GM19452 (cell line): Measurements from ENCODE around the gene LRRC8D.

Experiments
- ATAC-seq: cut with Tn5 transposase; IDR thresholded peaks from one replicate; pipeline ENCODE4 v1.9.1; 2021; ENCODE audit not compliant: unreplicated experiment

Gene LRRC8D

DNA sequence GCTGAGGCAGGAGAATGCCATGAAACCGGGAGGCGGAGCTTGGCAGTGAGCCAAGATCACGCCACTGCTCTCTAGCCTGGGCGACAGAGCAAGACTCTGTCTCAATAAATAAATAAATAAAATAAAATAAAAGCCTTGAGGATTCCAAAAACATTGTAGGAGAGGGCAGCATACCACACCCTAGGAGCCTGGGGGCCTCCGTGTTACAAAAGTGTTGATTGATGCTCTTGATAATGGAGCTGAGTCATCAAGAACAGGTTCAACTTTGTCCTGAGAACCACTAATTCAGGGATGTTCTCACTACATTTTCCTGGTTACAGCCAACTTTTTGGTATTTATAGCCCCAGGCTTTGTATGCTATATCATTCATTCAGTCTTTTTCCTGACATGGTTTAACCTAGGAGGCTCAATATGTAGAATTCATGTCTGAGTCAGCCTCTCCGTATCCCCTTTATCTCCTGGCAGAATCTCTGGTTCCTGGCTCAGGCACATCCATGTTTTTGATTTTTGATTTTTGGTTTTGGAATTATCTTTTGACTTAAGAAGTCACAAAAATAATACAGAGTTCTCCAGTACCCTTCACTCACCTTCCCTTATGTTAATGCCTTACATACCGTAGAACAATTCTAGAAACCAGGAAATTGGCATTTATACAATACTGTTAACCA, 69.4 kb downstream of the LRRC8D start:
- no peak for ATAC-seq

DNA sequence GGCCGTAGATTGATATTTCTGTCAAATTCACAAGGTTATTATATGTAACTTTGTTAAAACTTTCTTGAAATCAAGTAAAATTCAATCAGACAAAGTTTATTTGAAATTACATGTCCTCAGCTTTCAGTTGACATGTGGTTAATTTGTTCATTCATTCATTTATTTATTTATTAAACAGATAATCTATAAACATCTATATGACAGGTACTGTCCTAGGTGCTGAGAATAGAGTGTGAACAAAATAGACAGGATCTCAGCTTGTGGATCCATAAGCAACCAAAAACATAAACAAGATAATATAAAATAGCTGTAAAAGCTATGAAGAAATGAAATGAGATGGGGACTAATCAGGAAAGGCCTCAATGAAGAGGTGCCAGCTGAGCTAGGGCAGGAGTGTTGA, 72.0 kb downstream of the LRRC8D start:
- ATAC-seq, result no peak

DNA sequence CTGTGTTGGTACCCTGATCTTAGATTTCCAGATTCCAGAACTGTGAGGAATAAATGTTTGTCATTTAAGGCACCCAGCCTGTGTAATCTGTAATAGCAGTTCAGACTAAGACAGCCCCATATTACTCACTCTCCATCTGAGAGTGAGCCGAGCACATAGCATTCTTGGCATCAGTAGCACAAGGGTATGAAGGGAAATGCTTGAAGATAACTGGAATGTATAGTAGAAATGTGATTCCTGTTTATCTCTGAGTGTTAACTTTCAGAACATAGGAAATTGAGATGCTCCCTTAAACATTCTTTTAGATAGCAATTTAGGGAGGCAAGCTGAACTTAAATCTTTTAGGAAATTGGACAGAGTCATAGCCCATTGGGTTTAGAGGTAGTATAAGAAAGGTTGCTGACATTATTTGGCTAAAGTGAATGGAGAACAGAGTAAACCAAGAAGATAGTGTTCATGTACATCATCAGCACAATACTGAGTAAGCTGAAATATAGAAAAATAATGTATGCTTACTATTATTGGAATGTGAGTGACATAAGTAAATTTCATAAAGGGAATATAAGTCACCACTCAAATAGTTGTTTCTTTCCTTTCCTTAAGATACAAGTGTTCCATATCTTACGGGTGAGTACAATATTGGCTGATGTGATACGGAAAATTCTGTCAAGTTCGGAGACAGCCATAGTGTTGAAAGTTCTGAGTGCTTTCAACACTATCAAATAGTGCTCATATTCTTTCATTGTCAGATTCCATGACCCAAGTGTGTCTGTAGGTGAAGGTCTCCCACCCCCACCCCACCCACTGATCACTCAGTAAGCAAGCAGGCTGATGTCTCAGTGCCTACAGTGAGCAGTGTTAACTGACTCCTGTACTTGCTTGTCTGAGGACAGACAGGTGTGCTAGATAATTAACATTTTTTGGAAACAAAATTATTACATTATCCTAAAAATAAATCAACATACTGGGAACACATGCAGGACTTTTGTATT, 73.7 kb downstream of the LRRC8D start:
- no peak for ATAC-seq

DNA sequence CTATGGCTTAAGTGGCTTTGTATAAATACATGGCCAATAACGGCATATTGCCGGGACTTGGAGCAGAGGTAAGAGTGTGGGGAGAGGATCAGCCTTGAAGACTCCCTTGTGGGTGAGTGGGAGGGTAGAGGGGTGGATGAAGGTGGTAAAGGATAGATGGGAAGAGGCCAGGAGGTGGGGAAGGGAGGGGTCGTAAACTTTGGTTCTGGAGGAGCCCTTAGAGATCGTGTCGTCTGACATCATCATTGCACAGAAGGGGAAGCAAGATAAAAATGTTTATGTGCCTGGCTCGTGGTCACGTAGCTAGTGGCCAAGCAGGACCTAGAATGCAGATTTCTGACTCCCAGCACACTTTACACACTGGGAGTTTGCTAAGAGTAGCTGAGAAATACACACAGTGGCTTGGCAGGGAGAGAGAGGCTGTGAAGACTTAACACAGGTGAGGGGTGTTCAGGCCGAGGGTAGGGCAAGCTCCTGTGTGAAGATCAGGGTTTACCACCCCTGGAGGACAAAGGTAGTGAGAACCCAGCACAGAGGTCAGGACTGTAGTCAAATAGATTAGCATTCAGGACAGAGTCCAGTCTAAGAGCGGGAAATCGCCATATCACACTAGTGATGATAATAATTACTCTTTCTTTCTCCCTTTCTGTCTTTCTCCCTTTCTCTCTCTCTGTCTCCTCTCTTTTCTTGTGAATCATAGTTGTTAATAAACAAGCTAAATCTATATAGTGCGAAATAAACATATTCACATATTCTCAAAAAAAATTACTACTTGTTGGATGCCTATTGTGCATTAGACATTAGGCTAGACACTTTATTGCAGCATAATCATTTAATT, 75.5 kb downstream of the LRRC8D start:
- no peak for ATAC-seq

DNA sequence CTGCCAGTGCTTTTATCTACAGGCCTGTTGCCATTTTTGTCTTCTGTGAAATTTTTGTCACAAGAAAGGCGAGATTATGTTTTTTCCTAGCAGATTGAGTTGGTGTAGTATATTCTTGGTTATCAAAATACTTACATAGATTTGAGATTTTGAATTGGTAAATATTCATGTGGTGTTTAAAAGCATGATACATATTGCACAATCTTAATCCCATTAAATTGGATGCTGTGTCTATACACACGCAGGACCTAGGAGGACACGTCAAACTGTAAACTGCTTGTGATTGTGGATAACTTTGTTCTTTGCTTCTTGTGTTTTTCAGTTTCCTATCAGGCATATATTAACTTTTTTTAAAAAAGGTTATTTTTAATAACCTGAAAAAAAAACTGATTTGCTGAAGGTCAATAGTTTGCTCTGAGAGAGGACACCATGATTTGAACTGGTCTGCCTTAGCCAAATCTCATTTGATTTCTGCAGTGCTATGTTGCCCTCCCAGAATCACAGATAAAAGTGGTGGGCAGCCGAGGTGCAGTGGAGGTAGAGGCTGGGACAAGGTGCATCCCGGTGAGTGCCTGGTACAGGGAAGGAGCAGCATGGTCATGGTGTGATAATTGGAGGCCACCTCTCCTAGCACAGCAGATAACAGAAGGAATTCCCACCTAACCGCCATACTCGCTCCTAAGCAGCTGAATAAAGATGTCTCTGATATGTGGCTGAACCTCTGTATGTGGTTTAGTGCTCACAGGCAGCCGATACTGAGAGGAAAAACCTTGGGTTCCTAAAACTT, 76.7 kb downstream of the LRRC8D start:
- ATAC-seq, result no peak

DNA sequence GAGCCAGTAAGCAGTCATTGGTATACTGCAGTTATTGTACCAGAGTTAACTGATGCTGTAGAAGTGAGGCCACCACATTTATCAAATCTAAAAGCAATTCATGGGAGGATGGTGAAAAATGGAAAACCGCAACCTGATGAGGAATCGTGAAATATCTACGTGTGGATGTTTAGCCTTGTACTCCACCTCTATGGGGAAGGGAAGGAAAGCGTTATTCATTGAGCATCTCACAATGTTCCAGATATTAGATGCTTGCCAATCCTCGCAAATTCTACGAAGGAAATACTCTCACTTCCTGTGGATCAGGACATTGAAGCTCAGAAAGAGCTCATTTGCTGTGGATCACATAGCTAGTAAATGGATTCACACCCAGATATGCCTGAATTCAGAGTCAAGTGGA, 77.3 kb downstream of the LRRC8D start:
- no peak for ATAC-seq

DNA sequence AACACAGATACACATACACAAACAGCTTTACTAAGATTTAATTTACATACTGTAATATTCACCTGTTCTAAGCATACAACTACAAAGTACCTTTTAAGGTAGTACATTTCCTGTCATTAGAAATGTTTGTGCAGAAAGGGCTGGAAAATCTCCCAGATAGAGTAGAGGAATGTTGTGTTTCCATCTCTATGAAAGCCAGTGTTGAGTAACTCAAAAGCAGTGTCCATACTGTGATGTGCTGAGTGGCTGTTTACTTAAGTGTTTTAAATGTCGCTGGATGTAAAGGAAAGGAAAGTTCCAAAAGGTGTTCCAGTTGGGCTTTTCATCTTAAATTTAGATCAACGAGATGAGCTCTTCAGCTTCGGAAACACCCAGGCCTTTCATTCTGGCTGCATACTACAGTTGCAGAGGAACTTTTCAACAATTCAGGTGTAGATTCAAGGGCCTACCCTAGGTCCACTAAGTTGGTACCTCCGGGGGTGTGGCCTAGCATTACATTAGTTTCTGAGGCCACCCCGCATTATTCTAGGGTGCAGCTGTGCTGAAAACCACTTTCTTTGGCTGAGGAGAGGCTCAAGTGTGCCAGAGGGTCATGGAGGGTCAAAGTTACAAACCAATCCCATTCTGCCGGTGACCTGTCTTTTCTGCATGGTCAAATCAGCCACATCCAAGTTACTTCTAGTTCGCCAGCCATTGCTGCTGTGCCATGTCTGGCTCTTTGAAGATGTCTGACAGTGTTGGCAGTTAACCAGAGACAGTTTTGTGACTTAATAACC, 78.1 kb downstream of the LRRC8D start:
- no peak for ATAC-seq

DNA sequence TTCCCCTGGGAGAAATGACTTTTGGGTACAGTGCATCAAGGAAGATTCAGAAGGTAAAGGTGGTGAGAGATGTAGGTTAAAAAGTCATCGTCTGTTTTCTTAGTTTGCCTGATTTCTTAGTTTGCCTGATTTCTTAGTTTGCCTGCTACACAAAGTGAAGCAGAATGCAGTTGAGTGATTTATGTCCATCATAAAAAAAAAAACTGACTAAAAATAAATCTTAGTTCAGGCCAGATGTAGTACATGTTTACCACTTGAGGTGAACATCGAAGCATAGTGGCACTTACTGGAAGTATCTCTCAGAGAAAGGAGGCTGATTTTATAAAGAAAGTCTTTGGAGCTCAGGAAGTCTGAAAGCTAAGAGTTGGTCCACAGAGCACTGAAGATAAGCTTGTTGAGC, 79.5 kb downstream of the LRRC8D start:
- no peak for ATAC-seq

DNA sequence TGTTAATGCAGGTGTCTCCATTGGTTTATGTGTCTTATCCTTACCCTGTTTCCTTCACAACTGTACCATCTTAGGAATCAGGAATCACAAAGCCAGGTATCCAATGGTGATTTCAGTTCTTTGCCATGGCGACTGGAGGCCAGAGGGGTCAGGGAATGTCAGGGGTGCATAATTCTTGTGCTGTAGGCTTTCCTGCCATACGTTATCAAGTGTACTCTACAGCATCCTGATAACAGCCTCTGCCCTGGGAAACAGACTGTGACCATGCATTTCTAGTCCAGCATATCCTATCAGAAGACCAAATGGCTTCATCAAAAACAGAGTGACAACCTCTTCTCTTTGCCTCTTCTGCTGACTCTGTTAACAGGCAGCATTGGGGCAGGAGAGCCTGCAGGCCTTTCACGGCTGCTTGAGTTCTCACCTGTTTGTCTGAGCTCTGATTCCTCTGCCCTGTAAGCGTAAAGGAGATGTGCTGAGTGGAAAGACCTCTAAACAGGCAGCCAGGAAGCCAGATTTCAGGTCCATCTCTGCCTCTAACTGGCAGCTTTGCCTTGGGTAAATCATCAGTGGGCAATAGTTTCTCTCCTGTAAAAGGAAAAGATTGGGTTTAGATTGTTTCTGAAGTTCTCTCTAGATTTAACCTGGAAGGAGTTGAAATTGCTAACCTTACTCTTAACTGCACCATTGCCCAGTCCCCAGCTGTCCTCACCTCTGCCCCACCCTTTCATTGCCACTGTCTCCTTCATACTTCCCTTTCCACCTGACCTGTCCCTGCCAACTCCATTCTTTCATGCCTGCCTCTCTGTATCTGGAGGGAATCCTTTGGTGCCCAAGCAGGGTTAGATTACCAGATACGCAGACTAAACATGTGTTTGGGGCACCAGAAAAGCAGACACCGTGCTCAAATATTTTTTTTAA, 80.2 kb downstream of the LRRC8D start:
- ATAC-seq, result no peak

DNA sequence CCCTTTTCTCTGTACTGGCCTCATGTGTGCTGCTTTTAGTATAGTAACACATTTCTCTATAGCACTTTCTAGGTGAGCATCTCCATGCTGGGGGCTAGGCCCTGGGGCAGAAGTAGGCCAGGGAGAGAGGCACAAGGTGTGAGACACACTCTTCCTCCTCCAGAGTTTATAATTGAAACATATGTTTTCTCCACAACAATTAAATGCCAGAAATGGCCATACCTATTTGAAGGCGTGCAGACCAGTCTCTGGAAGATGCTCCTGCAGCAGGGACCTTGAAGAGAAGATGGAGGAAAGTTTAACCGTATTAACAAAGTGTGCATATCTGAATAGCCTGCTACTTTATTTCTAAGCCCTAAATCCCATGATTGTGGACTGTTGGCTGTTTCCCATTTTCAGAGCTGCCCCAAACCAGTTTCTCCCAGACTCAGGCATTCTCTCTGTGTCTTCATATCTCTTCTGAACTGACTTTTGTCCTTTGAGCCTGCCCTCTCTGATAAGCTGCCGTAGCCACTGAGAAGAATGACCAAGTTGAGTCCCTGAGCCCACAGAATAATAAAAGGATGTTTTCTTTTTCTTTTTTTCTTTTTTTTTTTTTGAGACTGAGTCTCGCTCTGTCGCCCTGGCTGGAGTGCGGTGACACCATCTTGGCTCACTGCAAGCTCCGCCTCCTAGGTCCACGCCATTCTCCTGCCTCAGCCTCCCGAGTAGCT, 81.3 kb downstream of the LRRC8D start:
- ATAC-seq, result no peak

DNA sequence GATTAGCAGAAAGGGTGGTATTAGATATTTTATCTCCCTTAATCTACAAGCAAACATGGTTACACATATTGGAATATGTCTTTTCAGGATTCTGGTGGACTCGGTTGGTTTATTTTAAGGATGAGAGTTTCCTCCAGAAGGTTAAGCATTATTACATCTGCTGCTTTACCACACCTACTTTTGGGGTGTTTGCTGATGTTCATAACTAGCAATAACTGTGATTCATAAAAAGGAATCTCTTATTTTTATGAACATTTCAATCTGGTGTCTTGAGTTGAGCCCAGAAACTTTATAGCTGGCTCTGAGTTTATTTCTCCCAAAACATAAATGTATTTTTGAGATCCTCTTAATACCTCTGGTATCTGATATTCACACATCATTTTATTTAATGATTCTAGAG, 82.7 kb downstream of the LRRC8D start:
- no peak for ATAC-seq

DNA sequence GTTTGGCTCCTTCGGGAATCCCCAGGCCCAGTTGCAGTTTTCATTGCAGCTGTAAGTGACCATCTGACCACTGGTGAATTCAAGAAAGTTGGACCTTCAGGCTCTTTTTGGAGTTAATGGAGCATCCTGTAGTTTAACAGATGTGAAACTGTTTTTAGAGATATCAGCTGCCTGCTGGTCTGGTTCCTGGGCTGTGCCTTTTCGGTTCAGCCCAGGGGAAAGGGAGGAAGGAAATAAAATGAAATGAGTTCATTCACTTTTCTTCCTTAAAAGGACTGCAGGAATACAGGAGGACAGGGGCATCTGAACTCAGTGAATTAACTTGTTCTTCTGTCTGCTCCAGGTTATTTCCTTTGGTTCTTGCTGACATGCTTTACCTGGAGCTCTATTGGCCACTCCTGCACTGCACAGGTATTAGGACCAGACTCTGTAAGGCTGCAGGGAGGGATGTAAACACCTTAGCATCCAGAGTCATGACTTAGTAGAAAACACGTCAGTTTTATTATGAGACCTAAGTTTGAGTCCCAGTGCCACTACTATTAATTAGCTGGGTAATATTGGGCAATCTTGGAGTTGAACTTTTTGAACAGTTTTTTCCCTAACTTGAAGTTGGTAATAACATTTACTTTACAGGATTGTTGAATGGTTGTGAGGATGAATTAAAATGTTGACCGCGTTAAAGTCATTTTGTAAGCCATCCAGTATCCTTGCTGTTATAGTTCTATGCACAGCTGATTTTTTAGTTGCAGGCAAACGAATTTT, 83.6 kb downstream of the LRRC8D start:
- ATAC-seq, result no peak

DNA sequence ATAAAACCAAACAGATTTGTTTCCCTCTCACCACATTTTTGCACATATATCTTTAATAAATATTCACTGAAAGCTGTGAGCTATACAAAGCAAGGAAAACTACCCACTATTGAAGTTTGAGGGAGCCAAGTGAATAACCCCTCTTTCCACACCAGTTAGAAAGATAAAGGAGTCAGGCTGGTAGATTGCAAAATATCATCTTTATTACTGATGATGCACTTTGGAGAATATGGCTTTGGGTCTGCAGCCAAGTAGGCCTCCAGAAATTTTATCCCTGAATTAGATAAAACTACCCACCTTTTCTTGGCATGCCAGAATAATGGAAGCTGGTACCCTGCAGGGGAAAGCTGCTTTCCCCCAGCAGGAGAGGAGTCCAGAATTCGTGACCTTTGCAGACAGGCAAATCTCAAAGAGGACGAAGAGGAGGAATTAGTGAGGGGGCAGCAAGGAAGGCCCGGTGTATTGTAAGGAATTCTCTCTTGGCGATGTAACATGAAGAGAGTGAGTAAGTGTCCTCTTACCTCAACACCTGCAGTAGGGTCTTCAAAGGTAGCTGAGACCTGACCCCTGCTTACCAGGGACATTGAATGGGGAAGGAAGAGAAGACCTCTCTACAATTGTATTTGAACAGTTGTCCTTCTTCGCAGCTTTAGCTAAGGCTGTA, 84.7 kb downstream of the LRRC8D start:
- no peak for ATAC-seq

DNA sequence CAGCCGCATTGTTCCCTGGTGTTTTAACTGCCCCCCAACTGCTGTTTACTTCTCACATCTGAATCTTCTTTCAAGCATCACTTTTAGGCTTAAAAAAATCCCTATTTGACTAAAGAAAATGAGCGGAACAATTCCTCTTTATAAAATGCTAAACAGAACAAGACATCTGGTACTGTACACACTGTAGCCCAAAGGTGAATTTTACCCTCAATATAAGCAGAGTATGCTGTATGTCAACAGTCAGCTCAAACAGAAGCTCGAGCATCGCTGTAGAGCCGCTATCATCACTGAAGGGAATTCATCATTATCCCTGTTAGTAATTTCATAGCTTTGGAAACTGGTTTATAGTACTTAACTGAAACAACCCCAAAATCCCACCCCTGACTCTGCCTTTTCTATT, 85.3 kb downstream of the LRRC8D start:
- ATAC-seq, result no peak

DNA sequence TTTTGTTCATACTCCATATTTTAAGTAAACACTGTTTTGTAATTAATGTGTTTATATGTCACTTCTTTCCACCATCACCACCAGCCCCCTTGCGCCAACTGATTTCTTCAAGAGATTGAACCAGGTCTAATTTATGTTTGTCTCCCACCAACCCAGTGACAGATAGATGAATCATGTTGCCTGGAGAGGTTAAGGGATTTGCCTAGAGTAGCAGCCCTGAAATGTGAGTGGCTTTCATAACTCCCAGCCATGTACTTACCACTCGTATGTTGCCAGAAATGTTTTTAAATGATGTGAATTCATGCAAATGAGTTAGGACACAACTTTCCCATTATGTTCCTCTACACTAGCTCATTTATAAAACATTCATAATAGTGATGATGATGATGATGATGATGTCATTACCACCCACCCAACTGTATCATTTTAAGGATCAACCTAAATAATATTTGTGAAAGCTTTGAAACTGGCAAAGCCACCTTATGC, 86.9 kb downstream of the LRRC8D start:
- ATAC-seq, result no peak

DNA sequence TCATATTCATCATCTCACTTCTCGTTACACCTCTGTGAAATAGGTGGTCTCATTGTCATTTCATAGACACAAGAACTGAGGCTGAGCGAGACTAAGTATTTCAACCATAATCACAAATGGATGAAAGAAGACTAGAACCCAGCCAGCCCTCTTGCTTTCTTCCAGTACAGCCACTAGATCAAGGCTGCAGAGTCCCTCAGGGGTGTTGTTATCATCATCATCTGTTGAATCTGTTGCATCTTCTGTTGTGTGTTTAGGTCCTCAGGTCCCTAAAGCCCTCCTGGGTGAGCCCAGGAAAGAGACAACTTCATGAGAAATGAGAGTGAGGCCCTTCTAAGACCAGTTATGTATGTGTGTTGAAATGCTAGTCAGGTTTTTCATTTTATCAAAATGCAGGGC, 87.4 kb downstream of the LRRC8D start:
- no peak for ATAC-seq
